LNCAP (cell line): ENCODE measurements around the gene KCNMA1.

Source experiments
- CTCF ChIP-seq: fragments of 450-650 bp; IDR thresholded peaks from 2 replicates; pipeline ENCODE4 v1.5.1; 2017; ENCODE audit warnings: mild to moderate bottlenecking

Gene KCNMA1

GRCh38 chr10:77385315-77385714 lies 252.3 kb downstream of the KCNMA1 start:
- TF ChIP-seq CTCF: no peak

GRCh38 chr10:77383861-77384553 lies 253.6 kb downstream of the KCNMA1 start:
- no peak for TF ChIP-seq CTCF

GRCh38 chr10:77381750-77382149 lies 255.9 kb downstream of the KCNMA1 start:
- TF ChIP-seq CTCF: no peak

GRCh38 chr10:77380723-77381122 lies 256.9 kb downstream of the KCNMA1 start:
- no peak for TF ChIP-seq CTCF

- TF ChIP-seq CTCF: no peak
Observed at GRCh38 chr10:77380191-77380590, 257.4 kb downstream of the KCNMA1 start.

- no peak for TF ChIP-seq CTCF
Observed at GRCh38 chr10:77378366-77379349, 258.9 kb downstream of the KCNMA1 start.

- TF ChIP-seq CTCF: no peak
Observed at GRCh38 chr10:77377678-77378352, 259.8 kb downstream of the KCNMA1 start.
